Suprapubic skin (tissue), 4 donors: Measurements from ENCODE around the gene TBC1D1. TPM values are rescaled to one million over a fixed set of nuclear protein-coding genes. Genes with fewer than 3 reads are reported as not detected.

Experiments
- DNase-seq, 2 donors: peaks; one replicate each; pipeline ENCODE4 v3.0.0-alpha.2; 2019; ENCODE audit warnings: low spot score in 2 of 2
- H3K27ac ChIP-seq: fragments of 200-600 bp; sonication (generic); one replicate; pipeline ENCODE4 v1.5.1; 2019
- H3K27me3 ChIP-seq: fragments of 200-600 bp; sonication (generic); one replicate; pipeline ENCODE4 v1.5.1; 2019
- H3K36me3 ChIP-seq: fragments of 200-600 bp; sonication (generic); one replicate; pipeline ENCODE4 v1.5.1; 2019
- H3K4me1 ChIP-seq: fragments of 200-600 bp; sonication (generic); one replicate; pipeline ENCODE4 v1.5.1; 2019
- H3K4me3 ChIP-seq: fragments of 200-600 bp; sonication (generic); one replicate; pipeline ENCODE4 v1.5.1; 2019; ENCODE audit warnings: mild to moderate bottlenecking
- H3K9me3 ChIP-seq: fragments of 200-600 bp; sonication (generic); one replicate; pipeline ENCODE4 v1.5.1; 2019
- CTCF ChIP-seq, 2 donors: fragments of 200-600 bp in 1 of 2; fragments of 450-650 bp in 1 of 2; sonication (generic) in 1 of 2; IDR thresholded peaks; one replicate each; pipeline ENCODE4 v1.5.1; 2016 to 2019; ENCODE audit warnings: antibody characterized with exemption in 2 of 2, mild to moderate bottlenecking in 1 of 2, moderate library complexity in 1 of 2
- EP300 ChIP-seq: sonication (generic); formaldehyde crosslinking; IDR thresholded peaks from one replicate; pipeline ENCODE4 v1.6.1; 2017; ENCODE audit warnings: antibody characterized with exemption
- POLR2A ChIP-seq, 2 donors: fragments of 450-650 bp; IDR thresholded peaks; one replicate each; pipeline ENCODE4 v1.6.1; 2017; ENCODE audit warnings: antibody characterized with exemption in 2 of 2, mild to moderate bottlenecking in 2 of 2, moderate library complexity in 2 of 2
- POLR2AphosphoS5 ChIP-seq, 3 donors: sonication (generic); formaldehyde crosslinking; IDR thresholded peaks; one replicate each; pipeline ENCODE4 v1.6.1; 2017; ENCODE audit warnings: antibody characterized with exemption in 3 of 3
- WGBS: methylation state at CpG from one replicate; pipeline ENCODE4 v1.1.5; 2018; 5-methylcytosine and 5-hydroxymethylcytosine counted together
- total RNA-seq, 4 donors: library from RNA; depleted of rRNA; stranded (reverse); fragments of >200 nt; gene quantifications; one replicate each; pipeline ENCODE4 v1.1.0, GENCODE V29; 2016

Gene TBC1D1
- total RNA-seq, 4 donors from 2014 or later = 16.3 to 32.0 (median 22.2) TPM

- TF ChIP-seq CTCF (IDR thresholded peaks at IDR 0.05) (no peak), POLR2A (IDR thresholded peaks at IDR 0.05) (no peak), EP300 (no peak), POLR2AphosphoS5 (IDR thresholded peaks at IDR 0.05) (no peak)
- no peak for DNase-seq
- H3K9me3 ChIP-seq = no peaks in the 10 kb centered on the region
Measured at GRCh38 chr4:37896206-37896860, 5.4 kb downstream of the TBC1D1 start.

GRCh38 chr4:37902212-37902611, 11.3 kb downstream of the TBC1D1 start:
- H3K27ac ChIP-seq = no peak overlapping the region
- no peaks in the 10 kb centered on the region for H3K4me1 ChIP-seq
- no peaks in the 10 kb centered on the region for H3K27me3 ChIP-seq
- no peaks in the 10 kb centered on the region for H3K9me3 ChIP-seq
- H3K36me3 ChIP-seq = no peaks in the 10 kb centered on the region
- DNase-seq = no peak
- WGBS = 70% methylated on average over 7 of the region's 7 CpGs
- no peak for TF ChIP-seq POLR2AphosphoS5 (IDR thresholded peaks at IDR 0.05)
- TF ChIP-seq POLR2A (IDR thresholded peaks at IDR 0.05) = no peak
- TF ChIP-seq CTCF (IDR thresholded peaks at IDR 0.05) = no peak
- no peak for TF ChIP-seq EP300
- H3K4me3 ChIP-seq = no peak overlapping the region

More at GRCh38 chr4:37896206-37896860, 5.4 kb downstream of the TBC1D1 start:
- H3K4me3 ChIP-seq = no peak overlapping the region
- no peak overlapping the region for H3K27ac ChIP-seq
- no peaks in the 10 kb centered on the region for H3K36me3 ChIP-seq
- no peaks in the 10 kb centered on the region for H3K27me3 ChIP-seq
- H3K4me1 ChIP-seq = peaks cover 14% of the 10 kb centered on the region

- H3K27ac ChIP-seq = no peak overlapping the region
- no peak overlapping the region for H3K4me3 ChIP-seq
- H3K36me3 ChIP-seq = no peaks in the 10 kb centered on the region
- no peak for DNase-seq
- no peaks in the 10 kb centered on the region for H3K4me1 ChIP-seq
- TF ChIP-seq CTCF (IDR thresholded peaks at IDR 0.05) (no peak), POLR2AphosphoS5 (IDR thresholded peaks at IDR 0.05) (no peak), EP300 (no peak), POLR2A (IDR thresholded peaks at IDR 0.05) (no peak)
- no peaks in the 10 kb centered on the region for H3K9me3 ChIP-seq
- 83% methylated on average over 9 of the region's 9 CpGs for WGBS
- no peaks in the 10 kb centered on the region for H3K27me3 ChIP-seq
Measured at GRCh38 chr4:37902738-37903693, 12.1 kb downstream of the TBC1D1 start.

GRCh38 chr4:37903901-37904300, 13.0 kb downstream of the TBC1D1 start:
- H3K27ac ChIP-seq = no peak overlapping the region
- H3K4me3 ChIP-seq = no peak overlapping the region
- 68% methylated on average over 3 of the region's 3 CpGs for WGBS
- TF ChIP-seq POLR2A (IDR thresholded peaks at IDR 0.05) = no peak
- no peak for TF ChIP-seq CTCF (IDR thresholded peaks at IDR 0.05)
- TF ChIP-seq POLR2AphosphoS5 (IDR thresholded peaks at IDR 0.05) = no peak
- no peak for DNase-seq
- H3K9me3 ChIP-seq = no peaks in the 10 kb centered on the region
- H3K36me3 ChIP-seq = no peaks in the 10 kb centered on the region
- H3K27me3 ChIP-seq = no peaks in the 10 kb centered on the region
- no peaks in the 10 kb centered on the region for H3K4me1 ChIP-seq

GRCh38 chr4:37904824-37905223, 13.9 kb downstream of the TBC1D1 start:
- Histone ChIP-seq H3K27me3 (no peaks in the 10 kb centered on the region), H3K36me3 (no peaks in the 10 kb centered on the region), H3K4me3 (no peak overlapping the region), H3K4me1 (no peaks in the 10 kb centered on the region), H3K27ac (no peak overlapping the region), H3K9me3 (no peaks in the 10 kb centered on the region)
- no peak for TF ChIP-seq POLR2A (IDR thresholded peaks at IDR 0.05)
- no peak for TF ChIP-seq EP300
- TF ChIP-seq POLR2AphosphoS5 (IDR thresholded peaks at IDR 0.05) = no peak
- DNase-seq = no peak
- WGBS = 94% methylated on average over 3 of the region's 3 CpGs
